ENCODE measurements around the gene ACTR2. TPM values are rescaled to one million over a fixed set of nuclear protein-coding genes. Genes with fewer than 3 reads are reported as not detected.
A peak's percentile ranks its signal among the peaks of the same experiment; 100 is the strongest.

The ACTR2 gene
- total and polyA plus RNA-seq, 7 experiments from 2014 or later, result 180 to 435 (median 255) TPM

- no peaks in the 10 kb centered on the region for H3K9me3 ChIP-seq (ENCODE audit: control insufficient read depth in 2 of 3, low read length in 3 of 3)
- intact Hi-C loops (cut with micrococcal nuclease), result loop anchor here (1.0 to 2.0 kb wide), 4 partner anchors 123 to 386 kb away; no protein-coding TSS in a partner anchor
- Mint-ChIP-seq H3K4me1 (peaks cover 0 to 13% (median 9%) of the 10 kb centered on the region in 7 donors), H3K36me3 (no peaks in the 10 kb centered on the region), H3K9me3 (peaks cover 0 to 1% (median 0%) of the 10 kb centered on the region in 11 donors), H3K27me3 (peaks cover 4 to 37% (median 12%) of the 10 kb centered on the region in 5 donors), H3K27ac (peak overlapping the region in 1 of 9 donors; percentile 3), H3K4me3 (no peak overlapping the region)
- H3K4me1 ChIP-seq (ENCODE audit: control insufficient read depth in 2 of 2, insufficient read depth in 2 of 2, low read length in 2 of 2), result no peaks in the 10 kb centered on the region
- peak; percentile 23 to 71 (median 57) for DNase-seq
- H3K27me3 ChIP-seq (ENCODE audit: control insufficient read depth in 2 of 2, insufficient read depth in 2 of 2, low read length in 2 of 2), result peaks cover 0 to 3% of the 10 kb centered on the region in 2 donors
- POLR2A ChIA-PET, result interaction anchor here (1.6 kb wide), 1 partner anchor 8 kb away, joined by 7 read pairs; no protein-coding TSS in a partner anchor
- ATAC-seq, result peak; percentile 97
- H3K4me3 ChIP-seq (ENCODE audit: low read length), result no peak overlapping the region
- no peaks in the 10 kb centered on the region for H3K36me3 ChIP-seq (ENCODE audit: control insufficient read depth in 2 of 3, insufficient read depth in 3 of 3, low read length in 3 of 3)
- no peak overlapping the region for H3K27ac ChIP-seq (ENCODE audit: low read depth, low read length)
- CTCF ChIA-PET, result interaction anchor here (0.6 to 1.5 kb wide), 7 partner anchors 40 to 271 kb away, joined by 3 to 8 read pairs (median 3); no protein-coding TSS in a partner anchor
These were observed 40.5 kb upstream of the ACTR2 start for GRCh38 chr2:65186872-65187851.

DNA sequence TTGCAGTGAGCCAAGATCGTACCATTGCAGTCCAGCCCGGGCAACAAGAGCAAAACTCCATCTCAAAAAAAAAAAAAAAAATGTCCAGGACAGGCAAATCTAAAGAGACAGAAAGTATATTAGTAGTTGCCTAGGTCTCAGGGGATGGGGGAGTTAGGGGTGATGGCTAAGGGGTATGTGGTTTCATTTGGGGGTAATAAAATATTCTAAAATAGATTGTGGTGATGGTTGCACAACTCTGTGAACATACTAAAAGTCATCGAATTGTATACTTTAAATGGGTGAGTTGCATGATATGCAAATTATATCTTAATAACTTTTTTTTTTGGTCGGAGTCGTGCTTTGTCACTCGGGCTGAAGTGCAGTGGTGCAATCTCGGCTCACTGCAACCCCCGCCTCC, 34.2 kb upstream of the ACTR2 start:
- intact Hi-C loops (cut with micrococcal nuclease), result no loop called here
- H3K9me3 ChIP-seq (ENCODE audit: control insufficient read depth in 2 of 3, low read length in 3 of 3), result no peaks in the 10 kb centered on the region
- Mint-ChIP-seq H3K27ac (no peak overlapping the region), H3K27me3 (peaks cover 7 to 42% (median 12%) of the 10 kb centered on the region in 5 donors), H3K9me3 (no peaks in the 10 kb centered on the region), H3K4me3 (no peak overlapping the region), H3K36me3 (peaks cover 0 to 4% (median 0%) of the 10 kb centered on the region in 5 donors), H3K4me1 (no peaks in the 10 kb centered on the region)
- ChIA-PET CTCF (interaction anchor here (0.6 kb wide), 1 partner anchor 129 kb away, joined by 3 read pairs; no protein-coding TSS in a partner anchor), POLR2A (interaction anchor here (0.7 kb wide), 1 partner anchor 57 kb away, joined by 3 read pairs; no protein-coding TSS in a partner anchor)
- DNase-seq, result no peak
- no peak for ATAC-seq
- no peaks in the 10 kb centered on the region for H3K27me3 ChIP-seq (ENCODE audit: control insufficient read depth in 2 of 2, insufficient read depth in 2 of 2, low read length in 2 of 2)
- H3K4me1 ChIP-seq (ENCODE audit: control insufficient read depth in 2 of 2, insufficient read depth in 2 of 2, low read length in 2 of 2), result no peaks in the 10 kb centered on the region
- no peak overlapping the region for H3K4me3 ChIP-seq (ENCODE audit: low read length)
- no peaks in the 10 kb centered on the region for H3K36me3 ChIP-seq (ENCODE audit: control insufficient read depth in 2 of 3, insufficient read depth in 3 of 3, low read length in 3 of 3)
- H3K27ac ChIP-seq (ENCODE audit: low read depth, low read length), result no peak overlapping the region

- Mint-ChIP-seq H3K27me3 (peaks cover 0 to 31% (median 0%) of the 10 kb centered on the region in 5 donors), H3K9me3 (no peaks in the 10 kb centered on the region), H3K4me3 (no peak overlapping the region), H3K27ac (no peak overlapping the region), H3K4me1 (no peaks in the 10 kb centered on the region), H3K36me3 (peaks cover 0 to 7% (median 0%) of the 10 kb centered on the region in 5 donors)
- DNase-seq, result no peak
- Histone ChIP-seq H3K9me3 (ENCODE audit: control insufficient read depth in 2 of 3, low read length in 3 of 3) (no peaks in the 10 kb centered on the region), H3K4me1 (ENCODE audit: control insufficient read depth in 2 of 2, insufficient read depth in 2 of 2, low read length in 2 of 2) (no peaks in the 10 kb centered on the region), H3K4me3 (ENCODE audit: low read length) (no peak overlapping the region), H3K36me3 (ENCODE audit: control insufficient read depth in 2 of 3, insufficient read depth in 3 of 3, low read length in 3 of 3) (no peaks in the 10 kb centered on the region), H3K27ac (ENCODE audit: low read depth, low read length) (no peak overlapping the region), H3K27me3 (ENCODE audit: control insufficient read depth in 2 of 2, insufficient read depth in 2 of 2, low read length in 2 of 2) (no peaks in the 10 kb centered on the region)
- ATAC-seq, result no peak
- intact Hi-C loops (cut with micrococcal nuclease), result no loop called here
- ChIA-PET CTCF (no interaction called here), POLR2A (no interaction called here)
These were observed 28.9 kb upstream of the ACTR2 start for GRCh38 chr2:65198737-65199136.

DNA sequence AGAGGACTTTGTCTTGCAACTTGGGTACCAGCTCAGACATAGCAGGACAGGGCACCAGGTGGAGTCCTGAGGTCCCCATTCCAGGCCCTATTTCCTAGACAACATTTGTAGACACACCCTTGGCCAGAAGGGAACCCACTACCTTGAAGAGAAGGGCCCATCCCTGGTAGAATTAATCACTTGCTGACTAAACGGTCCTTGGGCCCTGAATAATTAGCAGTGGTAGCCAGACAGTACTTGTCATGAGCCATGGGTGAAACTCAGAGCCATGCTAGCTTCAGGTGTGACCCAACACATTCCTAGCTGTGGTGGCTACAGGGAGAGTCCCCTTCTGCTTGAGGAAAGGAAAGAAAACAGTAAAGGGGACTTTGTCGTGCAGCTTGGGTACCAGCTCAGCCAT, 28.5 kb upstream of the ACTR2 start:
- POLR2A ChIA-PET, result no interaction called here
- intact Hi-C loops (cut with micrococcal nuclease), result no loop called here
- no peak overlapping the region for H3K4me3 Mint-ChIP-seq

GRCh38 chr2:65199891-65200290, 27.7 kb upstream of the ACTR2 start:
- no peak overlapping the region for H3K4me3 ChIP-seq (ENCODE audit: low read length)
- CTCF ChIA-PET, result no interaction called here
- H3K9me3 ChIP-seq (ENCODE audit: control insufficient read depth in 2 of 3, low read length in 3 of 3), result no peaks in the 10 kb centered on the region
- Mint-ChIP-seq H3K4me1 (no peaks in the 10 kb centered on the region), H3K27me3 (peaks cover 0 to 31% (median 0%) of the 10 kb centered on the region in 5 donors), H3K36me3 (peaks cover 0 to 7% (median 0%) of the 10 kb centered on the region in 5 donors), H3K27ac (no peak overlapping the region), H3K9me3 (no peaks in the 10 kb centered on the region), H3K4me3 (no peak overlapping the region)
- POLR2A ChIA-PET, result no interaction called here
- no peak for DNase-seq
- H3K27ac ChIP-seq (ENCODE audit: low read depth, low read length), result no peak overlapping the region
- H3K4me1 ChIP-seq (ENCODE audit: control insufficient read depth in 2 of 2, insufficient read depth in 2 of 2, low read length in 2 of 2), result no peaks in the 10 kb centered on the region
- no peaks in the 10 kb centered on the region for H3K27me3 ChIP-seq (ENCODE audit: control insufficient read depth in 2 of 2, insufficient read depth in 2 of 2, low read length in 2 of 2)
- no peak for ATAC-seq
- H3K36me3 ChIP-seq (ENCODE audit: control insufficient read depth in 2 of 3, insufficient read depth in 3 of 3, low read length in 3 of 3), result no peaks in the 10 kb centered on the region
- intact Hi-C loops (cut with micrococcal nuclease), result no loop called here

More for the DNA sequence above, 28.5 kb upstream of the ACTR2 start:
- H3K27me3 ChIP-seq (ENCODE audit: control insufficient read depth in 2 of 2, insufficient read depth in 2 of 2, low read length in 2 of 2), result no peaks in the 10 kb centered on the region
- Mint-ChIP-seq H3K27me3 (peaks cover 0 to 31% (median 0%) of the 10 kb centered on the region in 5 donors), H3K27ac (no peak overlapping the region), H3K36me3 (peaks cover 0 to 7% (median 0%) of the 10 kb centered on the region in 5 donors), H3K4me1 (no peaks in the 10 kb centered on the region), H3K9me3 (no peaks in the 10 kb centered on the region)
- ATAC-seq, result no peak
- no peak for DNase-seq
- H3K36me3 ChIP-seq (ENCODE audit: control insufficient read depth in 2 of 3, insufficient read depth in 3 of 3, low read length in 3 of 3), result no peaks in the 10 kb centered on the region
- H3K4me1 ChIP-seq (ENCODE audit: control insufficient read depth in 2 of 2, insufficient read depth in 2 of 2, low read length in 2 of 2), result no peaks in the 10 kb centered on the region
- H3K27ac ChIP-seq (ENCODE audit: low read depth, low read length), result no peak overlapping the region
- CTCF ChIA-PET, result no interaction called here
- H3K9me3 ChIP-seq (ENCODE audit: control insufficient read depth in 2 of 3, low read length in 3 of 3), result no peaks in the 10 kb centered on the region
- no peak overlapping the region for H3K4me3 ChIP-seq (ENCODE audit: low read length)

- Histone ChIP-seq H3K27ac (ENCODE audit: low read depth, low read length) (no peak overlapping the region), H3K36me3 (ENCODE audit: control insufficient read depth in 2 of 3, insufficient read depth in 3 of 3, low read length in 3 of 3) (no peaks in the 10 kb centered on the region), H3K9me3 (ENCODE audit: control insufficient read depth in 2 of 3, low read length in 3 of 3) (no peaks in the 10 kb centered on the region), H3K4me3 (ENCODE audit: low read length) (no peak overlapping the region), H3K4me1 (ENCODE audit: control insufficient read depth in 2 of 2, insufficient read depth in 2 of 2, low read length in 2 of 2) (no peaks in the 10 kb centered on the region), H3K27me3 (ENCODE audit: control insufficient read depth in 2 of 2, insufficient read depth in 2 of 2, low read length in 2 of 2) (no peaks in the 10 kb centered on the region)
- ChIA-PET CTCF (no interaction called here), POLR2A (no interaction called here)
- Mint-ChIP-seq H3K36me3 (peaks cover 0 to 3% (median 0%) of the 10 kb centered on the region in 5 donors), H3K4me3 (no peak overlapping the region), H3K27me3 (peaks cover 0 to 19% (median 0%) of the 10 kb centered on the region in 5 donors), H3K9me3 (no peaks in the 10 kb centered on the region), H3K27ac (no peak overlapping the region), H3K4me1 (no peaks in the 10 kb centered on the region)
- DNase-seq, result peak in 2 of 9 donors; percentile 5 to 25
- intact Hi-C loops (cut with micrococcal nuclease), result no loop called here
- no peak for ATAC-seq
These were observed 23.0 kb upstream of the ACTR2 start for GRCh38 chr2:65204461-65205210.
